H9 (cell line): Measurements from ENCODE around the gene ARRB1. TPM values are rescaled to one million over a fixed set of nuclear protein-coding genes. Genes with fewer than 3 reads are reported as not detected.
"Not testable (repeated sequence)": the region's sequence is repeated elsewhere in the genome, so short reads cannot be mapped to it uniquely, and the experiment has no call there.

ENCODE experiments used
- DNase-seq: peaks from one replicate; pipeline ENCODE4 v3.0.0-alpha.2; 2017
- H2AFZ ChIP-seq: one replicate; pipeline ENCODE4 v1.6.1; 2013; ENCODE audit warnings: mild to moderate bottlenecking, low read length, control low read depth, moderate library complexity
- H2AK5ac ChIP-seq: 2 replicates; pipeline ENCODE4 v1.6.1; 2013; ENCODE audit warnings: low read length, control low read depth, mixed read lengths; ENCODE audit not compliant: insufficient read length
- H2BK120ac ChIP-seq: one replicate; pipeline ENCODE4 v1.6.1; 2013; ENCODE audit warnings: low read depth, mild to moderate bottlenecking, low read length, control low read depth, inconsistent platforms; ENCODE audit not compliant: poor library complexity, severe bottlenecking
- H2BK12ac ChIP-seq: 2 replicates; pipeline ENCODE4 v1.6.1; 2013; ENCODE audit warnings: low read length, control low read depth, mixed read lengths, low read depth; ENCODE audit not compliant: insufficient read length
- H2BK15ac ChIP-seq: 2 replicates; pipeline ENCODE4 v1.6.1; 2013; ENCODE audit warnings: low read depth, low read length, control low read depth
- H2BK20ac ChIP-seq: one replicate; pipeline ENCODE4 v1.6.1; 2013; ENCODE audit warnings: low read depth, mild to moderate bottlenecking, low read length, control low read depth, inconsistent platforms; ENCODE audit not compliant: poor library complexity, severe bottlenecking
- H2BK5ac ChIP-seq: 2 replicates; pipeline ENCODE4 v1.6.1; 2013; ENCODE audit warnings: low read length, control low read depth, mixed read lengths; ENCODE audit not compliant: insufficient read length
- H3K14ac ChIP-seq: 2 replicates; pipeline ENCODE4 v1.6.1; 2013; ENCODE audit warnings: low read length, control low read depth; ENCODE audit not compliant: insufficient read depth
- H3K18ac ChIP-seq: 2 replicates; pipeline ENCODE4 v1.6.1; 2013; ENCODE audit warnings: low read depth, mild to moderate bottlenecking, mixed read lengths, low read length, control low read depth; ENCODE audit not compliant: insufficient read length
- H3K23ac ChIP-seq: 2 replicates; pipeline ENCODE4 v1.6.1; 2013; ENCODE audit warnings: low read length, control low read depth, mixed read lengths, low read depth; ENCODE audit not compliant: insufficient read length
- H3K23me2 ChIP-seq: 2 replicates; pipeline ENCODE4 v1.6.1; 2013; ENCODE audit warnings: low read depth, mild to moderate bottlenecking, mixed read lengths, low read length, control low read depth; ENCODE audit not compliant: insufficient read length, poor library complexity, severe bottlenecking
- H3K27ac ChIP-seq: 2 replicates; pipeline ENCODE4 v1.5.1; 2013; ENCODE audit warnings: low read length, control low read depth, mixed read lengths, low read depth; ENCODE audit not compliant: insufficient read length
- H3K27me3 ChIP-seq: 2 replicates; pipeline ENCODE4 v1.6.1; 2013; ENCODE audit warnings: low read length, control low read depth, inconsistent platforms; ENCODE audit not compliant: insufficient read depth
- H3K4ac ChIP-seq: 2 replicates; pipeline ENCODE4 v1.6.1; 2013; ENCODE audit warnings: low read depth, mild to moderate bottlenecking, control low read depth, inconsistent platforms, low read length, moderate library complexity
- H3K4me1 ChIP-seq: 2 replicates; pipeline ENCODE4 v1.6.1; 2013; ENCODE audit warnings: low read length, control low read depth, inconsistent platforms; ENCODE audit not compliant: insufficient read depth
- H3K4me2 ChIP-seq: 2 replicates; pipeline ENCODE4 v1.6.1; 2013; ENCODE audit warnings: low read length, control low read depth, mixed read lengths; ENCODE audit not compliant: insufficient read length, insufficient read depth
- H3K56ac ChIP-seq: 2 replicates; pipeline ENCODE4 v1.6.1; 2013; ENCODE audit warnings: low read depth, mild to moderate bottlenecking, mixed read lengths, low read length, control low read depth; ENCODE audit not compliant: insufficient read length
- H3K79me1 ChIP-seq: 2 replicates; pipeline ENCODE4 v1.6.1; 2013; ENCODE audit warnings: low read depth, mild to moderate bottlenecking, moderate library complexity, low read length, control low read depth, inconsistent platforms; ENCODE audit not compliant: insufficient read depth, poor library complexity, severe bottlenecking
- H3K79me2 ChIP-seq: 2 replicates; pipeline ENCODE4 v1.6.1; 2013; ENCODE audit warnings: low read length, control low read depth, inconsistent platforms; ENCODE audit not compliant: insufficient read depth
- H3K9ac ChIP-seq: 2 replicates; pipeline ENCODE4 v1.6.1; 2013; ENCODE audit warnings: low read length, control low read depth, mixed read lengths; ENCODE audit not compliant: insufficient read length; ENCODE audit errors: extremely low read depth
- H3K9me3 ChIP-seq: one replicate; pipeline ENCODE4 v1.6.1; 2013; ENCODE audit warnings: low read depth, low read length, inconsistent platforms; ENCODE audit not compliant: control insufficient read depth
- H3T11ph ChIP-seq: one replicate; pipeline ENCODE4 v1.6.1; 2013; ENCODE audit warnings: mild to moderate bottlenecking, low read length, control low read depth, inconsistent platforms
- H4K20me1 ChIP-seq: one replicate; pipeline ENCODE4 v1.6.1; 2013; ENCODE audit not compliant: control insufficient read depth, insufficient read length, insufficient read depth
- H4K5ac ChIP-seq: 2 replicates; pipeline ENCODE4 v1.6.1; 2013; ENCODE audit warnings: low read depth, mild to moderate bottlenecking, mixed read lengths, low read length, control low read depth; ENCODE audit not compliant: insufficient read length
- H4K8ac ChIP-seq: replicated peaks from 2 replicates; pipeline ENCODE4 v1.6.1; 2013; ENCODE audit warnings: low read length, control low read depth, mixed read lengths, low read depth; ENCODE audit not compliant: insufficient read length
- H4K91ac ChIP-seq: 2 replicates; pipeline ENCODE4 v1.6.1; 2013; ENCODE audit warnings: low read depth, mild to moderate bottlenecking, moderate library complexity, mixed read lengths, low read length, control low read depth; ENCODE audit not compliant: insufficient read length
- H3K27ac Mint-ChIP-seq, 3 experiments: 2 replicates in 2 of 3; 3 replicates in 1 of 3; pipeline ENCODE4 v1.8.0; 2020 to 2021; ENCODE audit warnings: mixed read lengths in 3 of 3, mild to moderate bottlenecking in 1 of 3, moderate library complexity in 1 of 3
- H3K27me3 Mint-ChIP-seq: 2 replicates; pipeline ENCODE4 v1.8.0; 2021; ENCODE audit warnings: low read depth, mild to moderate bottlenecking, moderate library complexity, mixed read lengths
- H3K36me3 Mint-ChIP-seq, 3 experiments: 2 replicates in 2 of 3; 3 replicates in 1 of 3; pipeline ENCODE4 v1.8.0; 2020 to 2021; ENCODE audit warnings: low read depth in 3 of 3, mixed read lengths in 3 of 3; ENCODE audit not compliant: insufficient read depth in 1 of 3
- H3K4me1 Mint-ChIP-seq, 2 experiments: 2 replicates each; pipeline ENCODE4 v1.8.0; 2020; ENCODE audit warnings: mixed read lengths in 2 of 2
- H3K4me3 Mint-ChIP-seq, 2 experiments: 2 replicates in 1 of 2; 3 replicates in 1 of 2; pipeline ENCODE4 v1.8.0; 2020 to 2021; ENCODE audit warnings: mild to moderate bottlenecking in 2 of 2, mixed read lengths in 2 of 2, moderate library complexity in 1 of 2
- H3K9me3 Mint-ChIP-seq, 2 experiments: 2 replicates in 1 of 2; 3 replicates in 1 of 2; pipeline ENCODE4 v1.8.0; 2020; ENCODE audit warnings: mild to moderate bottlenecking in 2 of 2, mixed read lengths in 2 of 2, moderate library complexity in 1 of 2
- WGBS: extraction: QIAGEN DNeasy Blood & Tissue Kit; methylation state at CpG from one replicate; pipeline ENCODE4 v1.1.7; 2013; ENCODE audit warnings: missing lambda C conversion rate, low lambda C conversion rate, mixed read lengths; ENCODE audit not compliant: insufficient read length; ENCODE audit errors: extremely low coverage; 5-methylcytosine and 5-hydroxymethylcytosine counted together
- total RNA-seq: library from RNA; stranded (reverse); gene quantifications from 2 replicates; pipeline ENCODE4 v1.2.1, GENCODE V29; 2021
- TF ChIP-seq, protein P1 (sequence below): fragments of 200-600 bp; sonication (generic); conservative IDR thresholded peaks from 3 replicates; pipeline ENCODE4 v1.8.0; 2021; ENCODE audit warnings: antibody characterized with exemption, mild to moderate bottlenecking

ARRB1 gene
- total RNA-seq, 1 experiment from 2014 or later: 20.6 TPM

DNA sequence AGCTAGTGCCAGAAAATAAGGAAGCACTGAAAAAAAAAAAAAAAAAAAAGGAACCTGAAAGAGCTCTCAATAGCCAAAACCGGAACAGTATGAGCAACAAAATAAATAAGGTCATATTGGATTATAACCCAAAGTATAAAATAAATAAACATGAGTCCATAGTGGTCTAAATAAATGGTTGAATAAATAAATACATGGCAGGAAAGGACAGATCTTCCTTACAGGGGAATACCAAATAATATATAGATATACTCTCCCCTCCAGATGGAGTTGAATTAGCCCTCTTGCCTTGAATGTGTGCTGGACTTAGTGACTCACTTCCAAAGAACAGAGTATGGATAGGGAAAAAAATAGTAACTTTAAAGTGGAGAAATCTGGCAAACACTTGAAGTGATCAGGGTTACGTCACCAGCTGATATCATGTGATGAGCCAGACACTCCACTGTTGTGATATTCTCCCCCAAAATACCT is 14.3 kb upstream of the ARRB1 start:
- H3K27ac ChIP-seq: no peak overlapping the region
- TF ChIP-seq, protein P1, sequence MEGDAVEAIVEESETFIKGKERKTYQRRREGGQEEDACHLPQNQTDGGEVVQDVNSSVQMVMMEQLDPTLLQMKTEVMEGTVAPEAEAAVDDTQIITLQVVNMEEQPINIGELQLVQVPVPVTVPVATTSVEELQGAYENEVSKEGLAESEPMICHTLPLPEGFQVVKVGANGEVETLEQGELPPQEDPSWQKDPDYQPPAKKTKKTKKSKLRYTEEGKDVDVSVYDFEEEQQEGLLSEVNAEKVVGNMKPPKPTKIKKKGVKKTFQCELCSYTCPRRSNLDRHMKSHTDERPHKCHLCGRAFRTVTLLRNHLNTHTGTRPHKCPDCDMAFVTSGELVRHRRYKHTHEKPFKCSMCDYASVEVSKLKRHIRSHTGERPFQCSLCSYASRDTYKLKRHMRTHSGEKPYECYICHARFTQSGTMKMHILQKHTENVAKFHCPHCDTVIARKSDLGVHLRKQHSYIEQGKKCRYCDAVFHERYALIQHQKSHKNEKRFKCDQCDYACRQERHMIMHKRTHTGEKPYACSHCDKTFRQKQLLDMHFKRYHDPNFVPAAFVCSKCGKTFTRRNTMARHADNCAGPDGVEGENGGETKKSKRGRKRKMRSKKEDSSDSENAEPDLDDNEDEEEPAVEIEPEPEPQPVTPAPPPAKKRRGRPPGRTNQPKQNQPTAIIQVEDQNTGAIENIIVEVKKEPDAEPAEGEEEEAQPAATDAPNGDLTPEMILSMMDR: no peak
- no peak overlapping the region for H3T11ph ChIP-seq
- H2BK20ac ChIP-seq: no peak overlapping the region
- Mint-ChIP-seq H3K27me3 (no peaks in the 10 kb centered on the region; the same call in 1 of the 2 replicates), H3K9me3 (peaks cover 0 to 2% of the 10 kb centered on the region in 2 experiments; a peak in 1 of 5 replicates), H3K4me3 (no peak overlapping the region), H3K27ac (no peak overlapping the region), H3K4me1 (no peaks in the 10 kb centered on the region), H3K36me3 (no peaks in the 10 kb centered on the region)
- H3K9ac ChIP-seq: no peak overlapping the region
- H2AFZ ChIP-seq: no peak overlapping the region
- no peak overlapping the region for H2BK120ac ChIP-seq
- no peak overlapping the region for H3K4me2 ChIP-seq
- no CpG with 5 or more reads among the region's 2 CpGs for whole genome bisulfite sequencing
- DNase-seq: no peak
- no peaks in the 10 kb centered on the region for H3K79me1 ChIP-seq
- no peaks in the 10 kb centered on the region for H3K4me1 ChIP-seq
- no peaks in the 10 kb centered on the region for H3K79me2 ChIP-seq
- no peak overlapping the region for H3K4ac ChIP-seq
- no peak overlapping the region for H4K5ac ChIP-seq
- H3K9me3 ChIP-seq: no peaks in the 10 kb centered on the region
- no peak overlapping the region for H3K56ac ChIP-seq
- H2BK5ac ChIP-seq: no peak overlapping the region
- H4K91ac ChIP-seq: no peak overlapping the region
- no peak overlapping the region for H2AK5ac ChIP-seq
- H3K23ac ChIP-seq: no peak overlapping the region
- no peaks in the 10 kb centered on the region for H3K27me3 ChIP-seq
- no peaks in the 10 kb centered on the region for H3K23me2 ChIP-seq
- H3K18ac ChIP-seq: no peak overlapping the region
- H4K8ac ChIP-seq: no peak overlapping the region
- no peak overlapping the region for H3K14ac ChIP-seq
- no peaks in the 10 kb centered on the region for H4K20me1 ChIP-seq
- no peak overlapping the region for H2BK15ac ChIP-seq
- no peak overlapping the region for H2BK12ac ChIP-seq

DNA sequence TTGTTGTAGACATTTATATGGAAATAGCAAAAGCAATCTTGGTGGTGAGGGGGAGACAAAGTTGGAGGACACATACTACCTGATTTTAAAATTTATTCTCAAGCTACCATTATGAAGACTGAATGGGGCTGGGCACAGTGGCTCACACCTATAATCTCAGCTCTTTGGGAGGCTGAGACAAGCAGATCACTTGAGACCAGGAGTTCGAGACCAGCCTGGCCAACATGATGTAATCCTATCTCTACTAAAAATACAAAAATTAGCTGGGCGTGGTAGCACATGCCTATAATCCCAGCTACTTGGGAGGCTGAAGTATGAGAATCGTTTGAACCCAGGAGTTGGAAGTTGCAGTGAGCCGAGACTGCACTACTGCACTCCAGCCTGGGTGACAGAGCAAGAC is 10.8 kb upstream of the ARRB1 start:
- not testable (repeated sequence) for H3K56ac ChIP-seq, H2AFZ ChIP-seq, H3K14ac ChIP-seq, H3T11ph ChIP-seq, H2BK20ac ChIP-seq, H3K23me2 ChIP-seq, H2AK5ac ChIP-seq, H3K79me2 ChIP-seq, H3K4me1 Mint-ChIP-seq, H3K27ac ChIP-seq, H2BK15ac ChIP-seq, H3K4me3 Mint-ChIP-seq, H3K18ac ChIP-seq, H4K20me1 ChIP-seq, H4K5ac ChIP-seq, H3K79me1 ChIP-seq, H2BK12ac ChIP-seq, H3K4ac ChIP-seq, H3K27ac Mint-ChIP-seq, H3K4me2 ChIP-seq, H4K91ac ChIP-seq, H3K9ac ChIP-seq, H3K9me3 ChIP-seq, H3K27me3 ChIP-seq, H3K36me3 Mint-ChIP-seq, H3K23ac ChIP-seq, DNase-seq, H3K9me3 Mint-ChIP-seq, H2BK120ac ChIP-seq, H2BK5ac ChIP-seq, H3K27me3 Mint-ChIP-seq, H3K4me1 ChIP-seq, H4K8ac ChIP-seq
- WGBS: no CpG with 5 or more reads among the region's 4 CpGs
